HG03025 (cell line): ENCODE measurements around the gene SLC6A18.

Experiments used
- ATAC-seq: cut with Tn5 transposase; IDR thresholded peaks from one replicate; pipeline ENCODE4 v1.9.1; 2021; ENCODE audit warnings: mild to moderate bottlenecking, moderate library complexity; ENCODE audit not compliant: unreplicated experiment, low FRiP score

SLC6A18 gene

DNA sequence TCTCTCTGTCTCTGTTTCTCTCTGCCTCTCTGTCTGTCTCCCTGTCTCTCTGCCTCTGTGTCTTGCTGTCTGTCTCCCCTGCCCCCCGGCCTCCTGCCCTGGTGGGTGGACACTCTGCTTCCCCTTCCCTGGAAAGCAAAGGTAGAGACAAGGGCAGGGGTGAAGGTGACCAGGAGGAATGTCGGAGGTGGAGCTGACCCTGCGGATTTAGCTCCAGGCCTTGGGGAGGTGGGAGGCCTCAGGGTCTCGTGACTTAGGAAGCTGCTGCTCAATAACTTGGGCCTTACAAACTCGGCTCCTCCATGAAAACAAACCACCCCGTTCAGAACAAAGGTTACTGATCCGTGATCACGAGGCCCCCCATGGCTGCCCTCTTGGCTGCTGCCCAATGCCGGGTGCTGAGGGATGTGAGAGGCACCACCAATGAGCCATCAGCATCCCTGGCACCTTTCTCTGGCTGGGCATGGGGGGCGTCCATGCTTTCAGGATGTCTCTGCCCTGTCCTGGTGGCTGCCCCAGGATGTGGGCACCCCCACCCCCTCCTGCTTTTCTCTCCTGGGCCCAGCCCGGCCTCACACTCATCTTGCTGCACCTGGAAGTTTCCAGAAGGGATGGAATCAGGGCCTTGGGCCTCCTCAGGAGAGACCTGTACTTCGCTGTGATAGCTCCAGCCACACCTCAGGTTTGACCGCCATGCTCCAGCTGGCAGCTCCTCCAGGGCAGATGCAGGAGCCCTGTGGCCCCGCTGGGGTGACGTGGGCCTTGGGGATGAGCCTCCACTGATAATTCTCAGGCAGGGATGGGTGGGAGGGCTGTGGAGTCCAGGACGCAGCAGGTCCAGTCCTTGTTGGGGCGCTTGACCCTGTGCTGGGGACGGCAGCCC is 38.6 kb upstream of the SLC6A18 start:
- ATAC-seq, result no peak

DNA sequence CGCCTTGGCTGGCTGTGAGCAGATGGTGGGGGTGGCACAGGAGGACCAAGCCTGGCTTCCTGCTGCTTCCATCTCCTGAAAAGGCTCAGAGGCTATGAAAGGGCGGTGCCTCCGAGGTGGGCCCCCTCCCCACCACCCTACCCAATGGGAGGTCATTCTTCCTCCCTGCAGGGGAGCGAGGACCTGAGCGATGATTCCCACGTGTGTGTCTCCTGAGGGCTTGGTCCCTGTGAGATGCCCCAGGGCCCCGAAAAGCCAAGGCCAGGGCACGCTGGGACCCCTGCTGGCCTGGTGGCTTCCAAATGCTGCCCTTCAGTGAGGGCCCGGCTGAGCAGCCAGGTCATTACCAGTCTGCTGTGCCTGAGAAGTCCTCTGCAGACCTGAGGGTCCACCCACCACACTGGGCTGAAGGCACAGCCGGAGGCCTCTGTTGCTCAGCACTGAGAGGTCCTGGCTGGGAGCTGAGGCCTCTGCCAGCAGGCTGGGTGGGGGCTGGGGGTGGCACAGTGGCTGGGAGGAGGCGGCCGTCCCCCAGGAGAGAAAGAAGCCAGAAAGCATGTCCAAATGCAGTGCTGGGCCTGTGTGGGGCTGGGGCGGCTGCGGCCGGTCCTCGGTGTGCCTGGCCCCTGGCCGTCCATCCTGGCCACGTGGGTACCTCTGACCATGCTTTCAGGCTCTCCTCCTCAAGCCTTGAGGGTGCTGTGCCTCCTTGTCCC is 37.8 kb upstream of the SLC6A18 start:
- no peak for ATAC-seq

DNA sequence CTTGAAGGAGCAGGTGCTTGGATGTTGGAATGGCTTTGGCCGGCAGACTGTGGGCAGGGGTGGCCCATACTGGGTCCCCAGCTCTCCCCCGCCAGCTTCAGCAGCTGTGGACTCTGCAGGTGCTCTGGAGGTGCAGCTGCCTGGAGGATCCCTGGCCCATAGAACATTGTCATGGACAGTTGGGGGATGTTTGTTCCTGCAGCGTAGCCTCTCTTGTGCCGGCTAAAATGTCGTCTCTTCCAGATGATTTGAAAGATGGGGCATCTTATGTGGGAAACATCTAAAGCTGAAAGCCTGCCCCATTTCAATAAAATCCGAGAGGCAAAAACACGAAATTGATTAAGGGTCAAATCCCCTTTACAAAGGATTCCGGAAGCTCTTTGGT is 37.2 kb upstream of the SLC6A18 start:
- ATAC-seq, result no peak

DNA sequence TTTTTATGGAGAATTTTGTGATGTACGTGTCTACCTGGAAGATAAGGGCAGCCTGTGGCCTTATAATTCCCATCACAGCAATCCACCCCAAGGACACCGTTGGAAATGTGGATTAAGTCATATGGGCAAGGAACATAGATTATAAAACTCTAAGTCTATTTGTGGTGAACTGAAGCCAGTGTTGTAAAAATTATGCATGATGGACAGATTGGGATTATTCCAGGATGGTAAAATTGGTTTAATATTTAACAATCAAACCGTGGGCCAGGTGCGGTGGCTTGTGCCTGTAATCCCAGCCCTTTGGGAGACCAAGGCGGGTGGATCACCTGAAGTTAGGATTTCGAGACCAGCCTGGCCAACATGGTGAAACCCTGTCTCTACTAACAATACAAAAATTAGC is 36.7 kb upstream of the SLC6A18 start:
- ATAC-seq, result no peak

DNA sequence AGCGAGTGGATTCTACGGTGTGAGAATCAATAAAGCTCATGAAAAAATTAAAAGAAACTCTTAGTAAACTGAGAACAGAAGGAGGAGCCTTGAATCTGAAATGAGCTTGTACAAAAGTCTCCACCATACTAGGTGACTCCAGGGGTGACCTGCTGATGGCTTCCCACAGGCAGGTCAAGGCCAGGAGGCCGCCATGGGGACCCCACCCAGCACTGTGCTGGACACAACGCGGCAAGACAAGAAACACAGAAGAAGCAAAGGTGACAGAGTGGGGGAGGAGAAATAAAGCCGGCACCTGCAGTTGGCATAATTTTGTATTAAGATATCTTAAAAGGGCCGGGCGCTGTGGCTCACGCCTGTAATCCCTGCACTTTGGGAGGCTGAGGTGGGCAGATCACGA is 35.9 kb upstream of the SLC6A18 start:
- ATAC-seq, result no peak

DNA sequence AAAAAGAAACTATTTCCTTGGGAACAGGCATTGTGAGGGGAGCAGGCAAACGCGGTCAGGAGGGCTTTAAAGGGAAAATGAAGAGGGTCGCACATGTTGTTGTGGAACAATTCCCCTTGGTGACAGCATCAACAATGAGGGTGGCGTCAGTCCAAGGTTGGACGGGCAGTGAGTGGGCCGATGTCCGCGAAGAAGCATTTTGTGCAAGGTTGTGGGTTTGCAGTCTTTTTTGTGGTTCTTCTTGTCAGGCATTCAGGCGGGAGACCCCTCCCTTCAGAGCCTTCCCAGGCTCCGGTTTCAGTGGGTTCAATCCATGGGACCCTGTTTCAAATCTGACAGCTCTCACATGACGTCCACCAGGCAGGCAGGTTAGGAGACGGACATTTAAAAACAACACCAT is 34.9 kb upstream of the SLC6A18 start:
- ATAC-seq, result no peak

DNA sequence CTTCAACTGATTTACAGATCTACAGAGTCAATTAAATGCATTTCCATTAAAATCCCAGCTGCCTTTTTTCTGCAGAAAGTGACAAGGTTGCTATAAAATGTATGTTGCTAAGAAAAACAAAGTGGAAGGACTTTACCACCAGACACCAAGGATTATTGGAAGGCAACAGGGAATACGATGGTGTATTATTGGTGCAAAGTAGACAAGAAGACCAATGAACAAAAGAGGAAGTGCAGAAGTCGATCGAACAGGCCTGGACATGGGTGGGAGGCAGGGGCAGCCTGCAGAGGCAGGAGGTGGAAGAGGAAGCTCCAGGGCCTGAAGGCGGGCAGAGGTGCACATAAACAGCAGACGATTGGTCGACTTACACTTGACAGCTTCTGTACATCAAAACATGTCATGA is 34.3 kb upstream of the SLC6A18 start:
- ATAC-seq, result no peak

DNA sequence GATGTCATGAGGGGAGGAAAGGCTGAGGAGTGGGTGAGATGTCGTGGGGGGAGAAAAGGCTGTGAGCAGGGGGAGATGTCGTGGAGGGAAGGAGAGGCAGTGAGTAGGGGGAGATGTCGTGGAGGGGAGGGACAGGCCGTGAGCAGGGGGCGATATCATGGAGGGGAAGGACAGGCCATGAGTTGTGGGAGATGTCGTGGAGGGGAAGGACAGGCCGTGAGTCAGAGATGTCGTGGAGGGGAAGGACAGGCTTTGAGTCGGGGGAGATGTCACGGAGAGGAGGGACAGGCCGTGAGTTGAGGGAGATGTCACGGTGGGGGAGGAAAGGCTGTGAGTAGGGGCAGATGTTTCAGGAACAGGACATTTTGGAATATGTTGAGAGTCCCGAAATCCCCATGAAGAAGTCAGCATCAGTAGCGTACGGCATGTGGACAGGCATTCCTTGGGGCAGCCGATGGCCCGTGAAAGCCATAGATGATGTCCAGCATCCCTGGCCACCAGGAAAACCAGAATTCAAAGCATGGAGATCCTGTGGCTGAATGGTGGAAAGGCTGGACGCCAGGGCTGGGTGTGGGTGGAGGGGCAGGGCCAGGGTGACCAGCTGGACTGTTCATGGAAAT is 32.1 kb upstream of the SLC6A18 start:
- ATAC-seq, result no peak

DNA sequence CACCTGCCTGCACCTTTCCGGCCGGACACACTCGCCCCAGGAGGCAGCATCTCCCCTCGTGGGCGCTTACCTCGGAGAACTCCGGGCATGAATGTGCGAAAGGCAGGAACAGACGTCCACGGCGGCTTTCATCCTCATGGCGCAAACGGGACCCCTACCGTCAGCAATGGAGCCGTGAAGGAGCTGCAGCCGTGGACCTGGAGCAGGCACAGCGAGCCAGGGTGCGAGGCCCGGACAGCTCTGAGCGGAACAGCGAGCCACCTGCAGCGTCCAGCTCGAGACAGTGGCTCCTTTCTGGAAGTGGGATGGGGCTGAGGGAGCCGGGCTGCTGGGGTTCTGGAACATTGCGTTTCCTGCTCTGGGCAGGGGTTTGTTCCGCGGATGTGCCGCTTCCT is 31.6 kb upstream of the SLC6A18 start:
- ATAC-seq, result no peak

DNA sequence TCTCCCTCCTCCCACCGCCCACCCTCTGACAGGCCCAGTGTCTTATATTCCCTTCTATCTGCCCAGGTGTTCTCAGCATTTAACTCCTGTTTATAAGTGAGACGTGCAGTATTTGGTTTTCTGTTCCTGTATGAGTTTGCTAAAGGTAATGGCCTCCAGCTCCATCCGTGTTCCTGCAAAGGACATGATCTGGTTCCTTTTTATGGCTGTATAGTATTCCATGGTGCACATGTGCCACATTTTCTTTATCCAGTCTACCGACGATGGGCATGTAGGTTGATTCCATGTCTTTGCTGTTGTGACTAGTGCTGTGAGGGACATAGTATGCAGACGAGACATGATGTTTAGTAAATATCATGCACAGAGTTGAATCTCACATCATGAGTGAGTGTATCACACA is 30.8 kb upstream of the SLC6A18 start:
- no peak for ATAC-seq

DNA sequence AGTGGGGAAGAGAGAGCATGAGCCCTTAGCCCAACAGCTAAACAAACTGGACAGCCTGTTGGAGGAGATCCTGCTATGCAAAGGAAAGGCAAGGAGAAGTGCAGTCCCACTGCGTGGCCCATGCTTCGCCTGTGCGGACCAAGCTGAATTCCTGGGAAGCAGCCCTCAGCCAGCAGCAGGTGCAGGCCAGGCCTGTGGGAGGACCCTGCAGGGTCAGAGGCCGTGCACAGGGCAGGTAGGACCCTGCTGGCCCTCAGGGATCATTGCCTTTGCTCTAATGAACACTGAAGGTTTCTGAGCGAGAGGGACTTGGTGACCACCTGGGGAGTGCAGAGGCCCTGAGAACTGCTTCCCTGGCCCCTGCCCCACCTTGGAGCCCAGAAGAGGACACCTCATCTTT is 29.7 kb upstream of the SLC6A18 start:
- ATAC-seq, result no peak

DNA sequence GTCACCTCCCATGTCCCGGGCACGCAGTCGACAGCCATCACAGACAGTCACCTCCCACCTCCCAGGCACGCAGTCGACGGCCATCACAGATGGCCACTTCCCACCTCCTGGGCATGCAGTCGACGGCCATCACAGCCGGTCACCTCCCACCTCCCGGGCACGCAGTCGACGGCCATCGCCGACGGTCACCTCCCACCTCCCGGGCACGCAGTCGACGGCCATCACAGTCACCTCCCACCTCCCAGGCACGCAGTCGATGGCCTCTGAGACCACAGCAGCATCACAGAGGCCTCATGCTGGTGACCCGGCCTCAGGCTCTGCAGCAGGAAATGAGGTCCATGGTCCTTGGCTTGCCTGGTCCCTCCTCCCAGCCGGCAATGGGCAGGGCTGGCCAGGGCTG is 29.3 kb upstream of the SLC6A18 start:
- no peak for ATAC-seq

DNA sequence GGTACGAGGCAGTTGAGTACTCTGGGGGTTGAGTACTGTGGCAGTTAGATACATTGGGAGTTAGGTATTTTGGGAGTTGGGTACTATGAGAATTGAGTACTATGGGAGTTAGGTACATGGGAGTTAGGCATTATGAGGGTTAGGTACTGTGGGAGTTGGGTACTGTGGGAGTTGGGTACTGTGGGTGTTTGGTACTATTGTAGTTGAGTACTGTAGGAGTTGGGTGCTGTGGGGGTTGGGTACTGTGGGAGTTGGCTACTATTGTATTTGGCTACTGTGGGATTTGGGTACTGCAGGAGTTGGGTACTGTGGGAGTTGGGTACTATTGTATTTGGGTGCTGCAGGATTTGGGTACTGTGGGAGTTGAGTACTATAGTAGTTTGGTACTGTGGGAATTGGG is 28.6 kb upstream of the SLC6A18 start:
- no peak for ATAC-seq

DNA sequence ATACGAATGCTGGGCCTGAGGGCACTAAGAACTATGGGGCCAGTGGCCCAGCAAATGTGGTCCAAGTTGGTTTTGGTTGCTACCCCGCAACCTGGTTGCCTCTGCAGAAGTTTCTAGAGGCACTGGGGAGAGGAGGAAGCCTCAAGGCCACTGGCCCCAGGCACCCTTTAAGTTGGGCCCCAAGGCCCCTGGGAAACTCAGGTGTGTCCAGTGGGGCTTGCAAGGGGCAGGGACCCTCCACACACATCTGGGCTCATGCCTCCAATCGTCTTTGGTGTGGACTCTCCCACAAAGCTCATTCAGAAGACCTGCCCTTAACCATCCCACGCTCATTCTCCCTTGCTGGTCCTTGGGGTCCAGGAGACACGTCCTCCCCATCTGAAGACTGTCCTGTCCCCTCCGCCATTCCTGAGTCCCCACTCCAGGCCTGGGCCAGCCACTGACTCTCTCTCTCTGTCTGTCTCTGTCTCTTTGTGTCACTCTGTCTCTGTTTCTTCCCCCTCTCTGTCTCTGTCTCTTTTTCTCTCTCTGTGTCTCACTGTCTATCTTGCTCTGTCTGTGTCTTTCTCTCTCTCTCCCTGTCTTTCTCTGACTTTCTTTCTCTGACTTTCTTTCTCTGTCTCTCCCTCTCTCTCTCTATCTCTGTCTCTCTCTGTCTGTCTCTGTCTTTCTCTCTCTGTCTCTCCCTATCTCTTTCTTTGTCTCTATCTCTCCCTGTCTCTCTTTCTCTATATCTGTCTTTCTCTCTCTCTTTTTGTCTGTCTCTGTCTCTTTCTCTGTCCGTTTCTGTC is 27.1 kb upstream of the SLC6A18 start:
- ATAC-seq, result no peak

DNA sequence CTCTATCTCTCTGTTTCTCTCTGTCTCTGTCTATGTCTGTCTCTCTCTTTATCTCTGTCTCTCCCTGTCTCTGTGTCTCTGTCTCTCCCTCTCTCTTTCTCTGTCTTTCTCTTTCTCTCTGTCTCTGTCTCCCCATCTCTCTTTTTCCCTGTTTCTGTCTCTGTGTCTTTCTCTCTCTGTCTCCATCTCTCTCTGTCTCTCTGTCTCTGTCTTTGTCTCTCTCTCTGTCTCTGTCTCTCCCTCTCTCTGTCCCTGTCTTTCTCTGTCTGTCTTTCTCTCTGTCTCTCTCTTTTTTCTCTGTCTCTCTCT is 25.9 kb upstream of the SLC6A18 start:
- ATAC-seq, result no peak

DNA sequence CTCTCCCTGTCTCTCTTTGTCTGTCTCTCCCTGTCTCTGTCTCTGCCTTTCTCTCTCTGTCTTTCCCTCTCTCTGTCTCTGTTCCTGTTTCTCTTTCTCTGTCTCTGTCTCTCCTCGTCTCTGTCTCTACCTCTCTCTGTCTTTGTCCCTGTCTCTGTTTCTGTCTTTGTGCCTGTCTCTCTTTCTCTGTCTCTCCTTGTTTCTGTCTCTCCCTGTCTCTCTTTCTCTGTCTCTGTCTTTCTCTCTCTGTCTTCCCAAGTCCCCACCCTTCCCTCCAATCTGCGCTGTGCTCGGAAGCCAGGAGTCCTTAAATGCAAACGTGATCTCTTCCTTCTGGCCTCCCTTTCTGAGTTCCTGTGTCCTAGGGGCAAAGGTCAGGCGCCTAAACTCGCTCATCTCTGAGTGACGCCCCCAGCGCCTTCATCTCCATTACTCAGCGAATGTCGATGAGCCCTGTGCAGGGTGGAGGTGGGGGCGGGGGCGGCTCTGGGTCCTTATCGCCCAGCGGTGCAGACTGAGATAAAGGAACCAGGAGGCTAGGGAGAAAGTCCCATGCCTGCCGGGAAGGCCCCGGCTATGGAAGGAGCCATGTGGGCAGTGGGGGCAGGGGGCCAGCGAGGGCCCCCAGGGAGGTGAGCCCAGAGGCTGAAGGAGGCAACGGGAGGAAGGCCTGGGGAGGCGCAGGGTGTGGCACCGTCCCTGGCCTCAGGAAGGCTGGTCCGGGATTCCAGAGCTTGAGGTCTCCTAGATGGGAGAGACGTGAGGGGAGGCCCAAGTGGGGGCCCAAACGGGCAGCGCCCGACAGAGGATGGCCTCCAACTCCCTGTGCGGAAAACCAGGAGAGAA is 25.3 kb upstream of the SLC6A18 start:
- ATAC-seq, result no peak

DNA sequence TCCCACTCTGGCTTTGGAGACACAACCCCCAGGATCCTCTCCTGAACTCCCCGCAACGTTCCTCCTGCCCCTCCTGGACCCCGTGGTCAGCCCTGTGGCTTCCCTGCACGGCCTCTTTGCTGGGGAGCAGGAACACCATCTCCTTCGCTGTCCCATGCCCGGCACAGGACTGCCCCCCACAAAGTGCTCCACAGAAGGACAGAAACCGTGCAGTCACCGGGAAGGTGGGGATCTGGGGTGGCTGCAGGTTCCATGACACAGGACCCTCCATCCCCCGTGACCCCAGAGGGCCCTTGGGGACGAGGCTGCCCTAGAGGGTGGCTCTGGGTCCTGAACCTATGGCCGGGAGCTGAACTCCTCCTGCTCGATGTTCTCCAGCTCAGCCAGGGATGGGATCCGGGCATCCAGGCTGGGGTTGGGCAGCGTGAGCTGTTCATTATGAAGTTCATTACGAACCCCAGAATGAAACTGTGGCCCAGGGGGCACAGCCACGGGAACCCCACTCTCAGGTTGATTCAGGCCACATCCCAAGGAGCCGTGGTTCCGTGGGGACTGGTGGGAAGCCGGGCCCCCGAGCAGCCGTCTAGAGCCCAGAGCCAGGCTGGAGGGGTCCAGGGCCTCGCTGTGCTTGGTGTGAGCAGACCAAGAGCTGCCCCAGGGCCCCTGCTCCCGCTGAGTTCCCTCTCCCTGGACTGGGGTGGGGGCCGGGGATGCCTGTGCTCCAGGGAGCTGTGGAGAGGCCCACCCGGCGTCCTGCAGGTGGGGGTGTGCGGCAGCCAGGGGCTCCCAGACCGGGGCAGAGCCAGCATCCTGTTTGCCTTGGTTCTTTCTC is 24.5 kb upstream of the SLC6A18 start:
- no peak for ATAC-seq

DNA sequence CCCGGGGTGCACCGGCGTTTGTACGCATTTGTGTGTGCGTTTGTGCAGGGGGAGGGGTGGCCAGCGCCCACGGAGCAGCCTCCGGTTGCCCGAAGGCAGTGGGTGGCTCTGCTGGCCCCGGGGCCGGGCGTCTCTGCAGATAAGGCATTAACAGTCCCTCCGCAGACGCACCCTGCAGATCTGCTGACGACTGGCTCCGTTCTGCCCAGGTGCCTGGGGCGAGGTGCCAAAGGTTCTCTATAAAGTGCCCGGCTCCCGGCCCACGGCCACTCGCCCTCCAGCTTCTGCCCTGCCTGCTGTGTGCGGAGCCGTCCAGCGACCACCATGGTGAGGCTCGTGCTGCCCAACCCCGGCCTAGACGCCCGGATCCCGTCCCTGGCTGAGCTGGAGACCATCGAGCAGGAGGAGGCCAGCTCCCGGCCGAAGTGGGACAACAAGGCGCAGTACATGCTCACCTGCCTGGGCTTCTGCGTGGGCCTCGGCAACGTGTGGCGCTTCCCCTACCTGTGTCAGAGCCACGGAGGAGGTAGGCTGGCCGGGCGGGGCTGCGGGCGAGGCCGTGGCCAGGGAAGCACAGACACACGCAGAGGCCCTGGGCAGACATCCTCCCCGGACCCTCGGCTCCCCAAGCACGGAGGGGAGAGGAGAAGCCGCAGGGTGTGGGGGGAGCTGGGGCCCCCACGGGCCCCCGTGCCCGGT is 23.7 kb upstream of the SLC6A18 start, which contains the start of gene SLC6A19:
TSS of gene SLC6A19 (plus strand) at position 269 of the 699 bp plus-strand sequence. CDS start at position 325, 56 bp downstream.
- ATAC-seq, result no peak
